Neural cell (in vitro differentiated cells): ENCODE results near the gene NALCN. TPM values are rescaled to one million over a fixed set of nuclear protein-coding genes. Genes with fewer than 3 reads are reported as not detected.

Experiments
- H2AFZ ChIP-seq: fragments of 200-600, 300-800 bp; sonication (generic), shearing (Covaris generic); 2 replicates; pipeline ENCODE4 v1.6.0; 2014; ENCODE audit warnings: low read depth, mild to moderate bottlenecking, antibody characterized with exemption, low read length, moderate library complexity
- H3F3A ChIP-seq: fragments of 200-600 bp; shearing (Covaris generic); 2 replicates; pipeline ENCODE4 v1.6.1; 2016; ENCODE audit warnings: mild to moderate bottlenecking, moderate library complexity, mixed read lengths, antibody characterized with exemption, low read length; ENCODE audit not compliant: insufficient read depth, poor library complexity, severe bottlenecking
- H3K27ac ChIP-seq: fragments of 200-600, 300-800 bp; sonication (generic), shearing (Covaris generic); 2 replicates; pipeline ENCODE4 v1.5.1; 2014; ENCODE audit warnings: mild to moderate bottlenecking, low read length, moderate library complexity
- H3K27me3 ChIP-seq: fragments of 300-800, 200-600 bp; sonication (generic), shearing (Covaris generic); 2 replicates; pipeline ENCODE4 v1.6.0; 2014; ENCODE audit warnings: mild to moderate bottlenecking, low read depth, low read length, moderate library complexity; ENCODE audit not compliant: insufficient read depth
- H3K36me3 ChIP-seq: fragments of 300-800, 200-600 bp; sonication (generic), shearing (Covaris generic); 2 replicates; pipeline ENCODE4 v1.5.1; 2014; ENCODE audit warnings: mild to moderate bottlenecking, antibody characterized with exemption, low read length, moderate library complexity; ENCODE audit not compliant: insufficient read depth
- H3K4me2 ChIP-seq: fragments of 300-800, 200-600 bp; sonication (generic), shearing (Covaris generic); 2 replicates; pipeline ENCODE4 v1.6.0; 2014; ENCODE audit warnings: mild to moderate bottlenecking, low read length
- H3K4me3 ChIP-seq: fragments of 300-800, 200-600 bp; sonication (generic), shearing (Covaris generic); 2 replicates; pipeline ENCODE4 v1.5.1; 2014; ENCODE audit warnings: mild to moderate bottlenecking, low read length, moderate library complexity
- H3K79me2 ChIP-seq: fragments of 200-600 bp; shearing (Covaris generic); replicated peaks from 2 replicates; pipeline ENCODE4 v1.6.0; 2014; ENCODE audit warnings: mild to moderate bottlenecking, low read length, moderate library complexity; ENCODE audit not compliant: insufficient read depth
- H3K9ac ChIP-seq: fragments of 300-800, 200-600 bp; sonication (generic), shearing (Covaris generic); 2 replicates; pipeline ENCODE4 v1.6.1; 2016; ENCODE audit warnings: mild to moderate bottlenecking, low read length, mixed read lengths
- H3K9me2 ChIP-seq: fragments of 200-600 bp; shearing (Covaris generic); 2 replicates; pipeline ENCODE4 v1.6.1; 2016; ENCODE audit warnings: mild to moderate bottlenecking, low read length, mixed read lengths; ENCODE audit not compliant: insufficient read depth
- H3K9me3 ChIP-seq: fragments of 200-600, 300-800 bp; sonication (generic), shearing (Covaris generic); 2 replicates; pipeline ENCODE4 v1.6.1; 2016; ENCODE audit warnings: mild to moderate bottlenecking, mixed run types, low read length, moderate library complexity, mixed read lengths
- H4K20me1 ChIP-seq: fragments of 200-600 bp; shearing (Covaris generic); 2 replicates; pipeline ENCODE4 v1.6.1; 2016; ENCODE audit warnings: mild to moderate bottlenecking, mixed run types; ENCODE audit not compliant: insufficient read depth
- CTCF ChIP-seq: fragments of 450-650 bp; IDR thresholded peaks from 2 replicates; pipeline ENCODE4 v1.5.1; 2014; ENCODE audit warnings: antibody characterized with exemption, mild to moderate bottlenecking, moderate library complexity; ENCODE audit not compliant: poor library complexity, severe bottlenecking
- EP300 ChIP-seq: fragments of 450-650 bp; conservative IDR thresholded peaks from 2 replicates; pipeline ENCODE4 v1.6.1; 2014; ENCODE audit warnings: antibody characterized with exemption, mild to moderate bottlenecking, moderate library complexity; ENCODE audit not compliant: poor library complexity, severe bottlenecking
- EZH2 ChIP-seq: fragments of 200-600, 300-800 bp; shearing (Covaris generic), sonication (generic); IDR thresholded peaks from 2 replicates; pipeline ENCODE4 v1.6.1; 2014; ENCODE audit warnings: antibody characterized with exemption, low read length, borderline replicate concordance, mild to moderate bottlenecking; ENCODE audit not compliant: insufficient read depth, poor library complexity, severe bottlenecking
- MXI1 ChIP-seq: fragments of 450-650 bp; conservative IDR thresholded peaks from 2 replicates; pipeline ENCODE4 v1.6.1; 2014; ENCODE audit warnings: antibody characterized with exemption, mild to moderate bottlenecking; ENCODE audit not compliant: poor library complexity, severe bottlenecking
- POLR2AphosphoS5 ChIP-seq: IDR thresholded peaks from 2 replicates; pipeline ENCODE4 v1.6.1; 2012
- RAD21 ChIP-seq: fragments of 450-650 bp; conservative IDR thresholded peaks from 2 replicates; pipeline ENCODE4 v1.6.1; 2014; ENCODE audit warnings: antibody characterized with exemption, mild to moderate bottlenecking, moderate library complexity
- SMC3 ChIP-seq: fragments of 450-650 bp; conservative IDR thresholded peaks from 2 replicates; pipeline ENCODE4 v1.6.1; 2014; ENCODE audit warnings: antibody characterized with exemption, mild to moderate bottlenecking, moderate library complexity; ENCODE audit not compliant: poor library complexity
- TAF1 ChIP-seq: IDR thresholded peaks from 2 replicates; pipeline ENCODE4 v1.6.1; 2012; ENCODE audit warnings: low read depth
- polyA plus RNA-seq: library from polyadenylated mRNA; depleted of rRNA; stranded (reverse); fragments of >200 nt; gene quantifications from 2 replicates; pipeline ENCODE4 v1.2.3, GENCODE V29; 2014
- TF ChIP-seq, protein P1 (sequence below): IDR thresholded peaks from 2 replicates; pipeline ENCODE4 v1.6.1; 2012; ENCODE audit warnings: borderline replicate concordance

The NALCN gene
- polyA plus RNA-seq, 1 donor from 2014 or later = 24.1 TPM

DNA sequence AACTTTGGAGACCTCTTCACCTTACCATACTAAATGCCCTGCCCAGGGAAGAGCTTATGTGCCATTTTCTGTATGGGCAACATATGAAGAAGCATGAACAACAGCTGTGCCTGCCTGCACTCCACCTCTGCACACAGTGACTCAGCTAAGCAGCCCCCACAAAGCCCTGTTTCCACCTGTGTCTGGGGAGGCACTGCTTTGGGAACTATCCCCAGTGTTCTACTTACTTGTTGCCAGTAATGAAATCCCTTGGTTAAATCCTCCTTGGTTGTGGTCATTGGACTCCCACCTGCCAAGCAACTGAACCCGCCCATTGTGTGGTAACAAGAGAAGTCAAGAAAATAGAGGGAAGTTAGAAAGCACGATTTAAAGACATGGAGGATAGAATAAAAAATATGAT, 84.6 kb downstream of the NALCN start:
- no peaks in the 10 kb centered on the region for H4K20me1 ChIP-seq
- H3K9me3 ChIP-seq = no peaks in the 10 kb centered on the region
- no peak for TF ChIP-seq MXI1
- TF ChIP-seq, protein P1, sequence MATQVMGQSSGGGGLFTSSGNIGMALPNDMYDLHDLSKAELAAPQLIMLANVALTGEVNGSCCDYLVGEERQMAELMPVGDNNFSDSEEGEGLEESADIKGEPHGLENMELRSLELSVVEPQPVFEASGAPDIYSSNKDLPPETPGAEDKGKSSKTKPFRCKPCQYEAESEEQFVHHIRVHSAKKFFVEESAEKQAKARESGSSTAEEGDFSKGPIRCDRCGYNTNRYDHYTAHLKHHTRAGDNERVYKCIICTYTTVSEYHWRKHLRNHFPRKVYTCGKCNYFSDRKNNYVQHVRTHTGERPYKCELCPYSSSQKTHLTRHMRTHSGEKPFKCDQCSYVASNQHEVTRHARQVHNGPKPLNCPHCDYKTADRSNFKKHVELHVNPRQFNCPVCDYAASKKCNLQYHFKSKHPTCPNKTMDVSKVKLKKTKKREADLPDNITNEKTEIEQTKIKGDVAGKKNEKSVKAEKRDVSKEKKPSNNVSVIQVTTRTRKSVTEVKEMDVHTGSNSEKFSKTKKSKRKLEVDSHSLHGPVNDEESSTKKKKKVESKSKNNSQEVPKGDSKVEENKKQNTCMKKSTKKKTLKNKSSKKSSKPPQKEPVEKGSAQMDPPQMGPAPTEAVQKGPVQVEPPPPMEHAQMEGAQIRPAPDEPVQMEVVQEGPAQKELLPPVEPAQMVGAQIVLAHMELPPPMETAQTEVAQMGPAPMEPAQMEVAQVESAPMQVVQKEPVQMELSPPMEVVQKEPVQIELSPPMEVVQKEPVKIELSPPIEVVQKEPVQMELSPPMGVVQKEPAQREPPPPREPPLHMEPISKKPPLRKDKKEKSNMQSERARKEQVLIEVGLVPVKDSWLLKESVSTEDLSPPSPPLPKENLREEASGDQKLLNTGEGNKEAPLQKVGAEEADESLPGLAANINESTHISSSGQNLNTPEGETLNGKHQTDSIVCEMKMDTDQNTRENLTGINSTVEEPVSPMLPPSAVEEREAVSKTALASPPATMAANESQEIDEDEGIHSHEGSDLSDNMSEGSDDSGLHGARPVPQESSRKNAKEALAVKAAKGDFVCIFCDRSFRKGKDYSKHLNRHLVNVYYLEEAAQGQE = no peak
- TF ChIP-seq CTCF = no peak
- TF ChIP-seq TAF1 = no peak
- no peak for TF ChIP-seq EZH2
- no peak for TF ChIP-seq EP300
- TF ChIP-seq RAD21 = no peak
- TF ChIP-seq SMC3 = no peak
- TF ChIP-seq POLR2AphosphoS5 = no peak
- no peak overlapping the region for H3K9ac ChIP-seq
- no peaks in the 10 kb centered on the region for H3K27me3 ChIP-seq
- H3K4me2 ChIP-seq = no peak overlapping the region
- H3F3A ChIP-seq = no peaks in the 10 kb centered on the region
- no peak overlapping the region for H3K27ac ChIP-seq
- H3K9me2 ChIP-seq = no peaks in the 10 kb centered on the region
- no peaks in the 10 kb centered on the region for H3K36me3 ChIP-seq
- H3K79me2 ChIP-seq = no peaks in the 10 kb centered on the region
- H2AFZ ChIP-seq = no peak overlapping the region
- H3K4me3 ChIP-seq = no peak overlapping the region

DNA sequence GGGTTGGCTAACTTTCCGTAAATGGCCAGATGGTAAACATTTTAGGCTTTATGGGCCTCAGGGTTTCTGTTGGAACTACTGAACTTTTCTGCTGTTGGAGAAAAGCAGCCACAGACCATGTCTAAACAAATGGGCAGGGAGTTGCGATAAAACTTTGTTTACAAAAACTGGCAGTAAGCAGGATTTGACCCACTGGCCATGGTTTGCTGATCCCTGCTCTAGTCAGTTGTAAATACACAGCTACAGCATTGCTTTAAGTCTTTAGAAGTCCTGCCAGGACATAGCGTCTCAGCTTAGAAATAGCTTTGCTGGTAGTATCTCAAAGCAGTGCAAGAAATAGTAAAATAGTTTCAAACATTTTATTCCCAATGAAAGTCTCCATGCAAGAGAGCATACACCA, 88.4 kb downstream of the NALCN start:
- H3K4me2 ChIP-seq = no peak overlapping the region
- no peaks in the 10 kb centered on the region for H4K20me1 ChIP-seq
- no peak overlapping the region for H3K4me3 ChIP-seq
- TF ChIP-seq, protein P1 = no peak
- no peak for TF ChIP-seq SMC3
- TF ChIP-seq RAD21 = no peak
- no peak for TF ChIP-seq CTCF
- TF ChIP-seq MXI1 = no peak
- no peak for TF ChIP-seq EP300
- no peak for TF ChIP-seq EZH2
- TF ChIP-seq TAF1 = no peak
- no peak for TF ChIP-seq POLR2AphosphoS5
- no peak overlapping the region for H3K27ac ChIP-seq
- no peak overlapping the region for H3K9ac ChIP-seq
- H3K27me3 ChIP-seq = no peaks in the 10 kb centered on the region
- no peak overlapping the region for H2AFZ ChIP-seq
- H3F3A ChIP-seq = no peaks in the 10 kb centered on the region
- H3K9me2 ChIP-seq = no peaks in the 10 kb centered on the region
- no peaks in the 10 kb centered on the region for H3K79me2 ChIP-seq
- no peaks in the 10 kb centered on the region for H3K36me3 ChIP-seq
- no peaks in the 10 kb centered on the region for H3K9me3 ChIP-seq
